GM12878 (cell line): ENCODE data around the gene ADAMTS6. TPM values are rescaled to one million over a fixed set of nuclear protein-coding genes. Genes with fewer than 3 reads are reported as not detected.

Experiments used
- ATAC-seq: fragments of 200-7000 bp; cut with Tn5 transposase; 3 replicates; pipeline ENCODE4 v1.9.1; 2020; ENCODE audit warnings: mild to moderate bottlenecking, moderate library complexity
- BruUV-seq: library from RNA; stranded (reverse); fragments of 400-500 nt; replicated peaks from 2 replicates; lab custom pipeline; 2021; lab: Mats Ljungman, UMichigan
- CTCF ChIA-PET: fragments of 300-600 bp; sonication (Branson Sonifier 250); formaldehyde crosslinking; extraction: SDS; loops from one replicate; lab custom pipeline; 2021; ENCODE audit warnings: inconsistent platforms; lab: Yijun Ruan, JAX
- POLR2A ChIA-PET: fragments of 350-600 bp; formaldehyde crosslinking; extraction: SDS; loops from one replicate; lab custom pipeline; 2021; ENCODE audit warnings: inconsistent platforms; lab: Charles Lee
- RAD21 ChIA-PET: fragments of 300-600 bp; sonication (Branson Sonifier 250); formaldehyde crosslinking; loops from one replicate; lab custom pipeline; 2023; ENCODE audit warnings: antibody characterized with exemption; ENCODE audit not compliant: unreplicated experiment; lab: Charles Lee
- SMC1A ChIA-PET: fragments of 300-600 bp; sonication (Branson Sonifier 250); formaldehyde crosslinking; loops from one replicate; lab custom pipeline; 2023; ENCODE audit not compliant: unreplicated experiment, uncharacterized antibody; lab: Charles Lee
- DNase-seq: peaks from one replicate; pipeline ENCODE4 v3.0.0-alpha.2; 2011; ENCODE audit warnings: low read depth, low spot score
- FAIRE-seq: peaks from 3 replicates; lab custom pipeline; 2011; peaks lifted over from hg19 to GRCh38; lab: Jason Lieb, UNC
- H2AFZ ChIP-seq: 2 replicates; pipeline ENCODE4 v1.6.0; 2011; ENCODE audit warnings: low read depth, low read length, control low read depth; ENCODE audit not compliant: control insufficient read depth
- H3K27ac ChIP-seq: 2 replicates; pipeline ENCODE4 v1.5.1; 2011; ENCODE audit warnings: control low read depth; ENCODE audit not compliant: control insufficient read depth, insufficient read depth
- H3K27me3 ChIP-seq, 2 experiments: replicated peaks in 1 of 2; 2 replicates each; pipeline versions ENCODE4 v1.6.0 to v1.6.1; 2011; ENCODE audit warnings: low read length in 1 of 2; ENCODE audit not compliant: control insufficient read depth in 2 of 2, insufficient read depth in 2 of 2
- H3K36me3 ChIP-seq, 2 experiments: 2 replicates each; pipeline ENCODE4 v1.5.1; 2011; ENCODE audit warnings: low read length in 1 of 2; ENCODE audit not compliant: control insufficient read depth in 2 of 2, insufficient read depth in 2 of 2
- H3K4me1 ChIP-seq: 2 replicates; pipeline ENCODE4 v1.6.1; 2011; ENCODE audit warnings: mild to moderate bottlenecking, low read length, moderate library complexity, mixed read lengths; ENCODE audit not compliant: control insufficient read depth, insufficient read depth
- H3K4me2 ChIP-seq: 2 replicates; pipeline ENCODE4 v1.6.0; 2011; ENCODE audit warnings: control low read depth; ENCODE audit not compliant: control insufficient read depth, insufficient read depth
- H3K4me3 ChIP-seq: fragments of 200-600 bp; sonication (generic); 2 replicates; pipeline ENCODE4 v1.5.1; 2016
- H3K79me2 ChIP-seq: 2 replicates; pipeline ENCODE4 v1.6.0; 2011; ENCODE audit warnings: low read length; ENCODE audit not compliant: control insufficient read depth, insufficient read depth
- H3K9ac ChIP-seq: 2 replicates; pipeline ENCODE4 v1.8.0; 2011; ENCODE audit warnings: low read length, control low read depth, mixed read lengths; ENCODE audit not compliant: control insufficient read depth, insufficient read depth
- H3K9me3 ChIP-seq: replicated peaks from 3 replicates; pipeline ENCODE4 v1.5.1; 2011; ENCODE audit warnings: mild to moderate bottlenecking, low read length; ENCODE audit not compliant: control insufficient read depth, insufficient read depth
- H4K20me1 ChIP-seq: 2 replicates; pipeline ENCODE4 v1.6.0; 2011; ENCODE audit not compliant: control insufficient read depth, insufficient read depth
- CHD2 ChIP-seq: IDR thresholded peaks from 2 replicates; pipeline ENCODE4 v1.6.1; 2011; ENCODE audit warnings: low read depth, low read length, improper control_type of control experiment, borderline replicate concordance
- CHD4 ChIP-seq: fragments of 200-600 bp; sonication (generic); IDR thresholded peaks from 2 replicates; pipeline ENCODE4 v1.6.1; 2016; ENCODE audit warnings: mild to moderate bottlenecking
- ETV6 ChIP-seq, 2 experiments: fragments of 450-650 bp in 1 of 2; IDR thresholded peaks in 1 of 2; conservative IDR thresholded peaks in 1 of 2; 2 replicates each; pipeline ENCODE4 v1.6.1; 2014; ENCODE audit warnings: antibody characterized with exemption in 1 of 2, borderline replicate concordance in 1 of 2, low read depth in 1 of 2, mild to moderate bottlenecking in 1 of 2, moderate library complexity in 1 of 2
- HCFC1 ChIP-seq: fragments of 150-350 bp; IDR thresholded peaks from 2 replicates; pipeline ENCODE4 v1.6.1; 2014; ENCODE audit warnings: low read length
- MTA3 ChIP-seq: IDR thresholded peaks from 2 replicates; pipeline ENCODE4 v1.6.1; 2012; ENCODE audit warnings: low read length, inconsistent platforms, borderline replicate concordance
- MYB ChIP-seq: fragments of 150-350 bp; IDR thresholded peaks from 2 replicates; pipeline ENCODE4 v1.6.1; 2014; ENCODE audit warnings: mild to moderate bottlenecking, low read depth, low read length, borderline replicate concordance
- NFIC ChIP-seq: IDR thresholded peaks from 2 replicates; pipeline ENCODE4 v1.6.1; 2012; ENCODE audit warnings: low read depth, mild to moderate bottlenecking, inconsistent platforms, low read length, moderate library complexity
- NFXL1 ChIP-seq: fragments of 450-650 bp; IDR thresholded peaks from 2 replicates; pipeline ENCODE4 v1.6.1; 2017; ENCODE audit warnings: antibody characterized with exemption, mild to moderate bottlenecking, borderline replicate concordance
- NR2C1 ChIP-seq: fragments of 450-650 bp; IDR thresholded peaks from 2 replicates; pipeline ENCODE4 v1.6.1; 2017; ENCODE audit warnings: antibody characterized with exemption, mild to moderate bottlenecking, moderate library complexity
- SPI1 ChIP-seq: IDR thresholded peaks from 2 replicates; pipeline ENCODE4 v1.6.1; 2011; ENCODE audit warnings: low read depth, mild to moderate bottlenecking, low read length, moderate library complexity, borderline replicate concordance; ENCODE audit not compliant: insufficient read depth
- ZNF384 ChIP-seq: IDR thresholded peaks from 2 replicates; pipeline ENCODE4 v1.6.1; 2012; ENCODE audit warnings: low read depth, mild to moderate bottlenecking, low read length, improper control_type of control experiment, borderline replicate concordance
- WGBS: methylation state at CpG from one replicate; pipeline ENCODE4 v1.1.6; 2016; ENCODE audit warnings: low lambda C conversion rate; ENCODE audit not compliant: insufficient replicate concordance, insufficient coverage; ENCODE audit errors: missing lambda C conversion rate; 5-methylcytosine and 5-hydroxymethylcytosine counted together
- in situ Hi-C: fragments of 300-500 bp; cut with MboI; formaldehyde crosslinking; loops from 9 replicates; pipeline ENCODE4 v1.14.3; 2018; ENCODE audit warnings: mixed read lengths
- intact Hi-C: fragments of 100-400 bp; cut with micrococcal nuclease; formaldehyde crosslinking; loops from one replicate; pipeline ENCODE4 v1.14.2; 2022; ENCODE audit not compliant: unreplicated experiment
- polyA plus RNA-seq, 11 experiments: library from polyadenylated mRNA; depleted of rRNA in 4 of 11; unstranded in 6 of 11; stranded (reverse) in 5 of 11; fragments of >200 nt; fragmentation: Nextera tagmentation in 4 of 11; fragmentation: Illumina TruSeq in 1 of 11; extraction: Ambion mirVana in 4 of 11; extraction: Trizol in 1 of 11; gene quantifications; 1 replicate in 1 of 11; 2 replicates in 10 of 11; pipeline versions ENCODE4 v1.2.1 to v1.2.3, GENCODE V29; 2011 to 2016; ENCODE audit warnings: inconsistent platforms in 2 of 11, missing spikeins in 2 of 11, low read depth in 1 of 11
- total RNA-seq, 4 experiments: library from RNA; depleted of rRNA in 3 of 4; stranded (reverse); fragments of >200 nt in 3 of 4; fragmentation: Illumina TruSeq in 1 of 4; extraction: Trizol in 1 of 4; gene quantifications; 2 replicates each; pipeline versions ENCODE4 v1.2.1 to v1.2.3, GENCODE V29; 2013 to 2021
- TF ChIP-seq, protein P1 (sequence below): fragments of 450-650 bp; IDR thresholded peaks from 2 replicates; pipeline ENCODE4 v1.6.1; 2014; ENCODE audit warnings: mild to moderate bottlenecking
- TF ChIP-seq, protein P2 (sequence below): fragments of 450-650 bp; IDR thresholded peaks from 2 replicates; pipeline ENCODE4 v1.6.1; 2018; ENCODE audit warnings: mild to moderate bottlenecking, low read depth, moderate library complexity; ENCODE audit not compliant: partially characterized antibody
- TF ChIP-seq, protein P3 (sequence below): fragments of 150-350 bp; IDR thresholded peaks from 2 replicates; pipeline ENCODE4 v1.6.1; 2014; ENCODE audit warnings: mild to moderate bottlenecking, low read depth, low read length

The ADAMTS6 gene
- total and polyA plus RNA-seq, 10 of the 15 experiments (the other 5 are each of a cell fraction or from before 2014, with no cell fraction given) = 1.1 to 12.3 (median 6.5) TPM

DNA sequence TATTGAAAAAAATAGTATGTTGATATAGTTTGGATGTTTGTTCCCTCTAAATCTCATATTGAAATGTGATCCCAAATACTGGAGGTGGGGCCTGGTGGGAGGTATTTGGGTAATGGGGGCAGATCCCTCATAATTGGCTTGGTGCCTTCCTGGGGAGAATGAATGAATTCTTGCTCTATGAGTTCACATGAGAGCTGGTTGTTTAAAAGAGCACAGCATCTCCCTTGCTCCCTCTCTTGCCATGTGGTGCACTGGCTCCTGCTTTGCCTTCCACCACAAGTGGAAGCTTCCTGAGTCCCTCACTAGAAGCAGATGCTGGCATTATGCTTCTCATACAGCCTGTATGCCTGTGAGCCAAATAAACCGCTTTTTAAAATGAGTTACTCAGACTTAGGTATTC, 154.8 kb downstream of the ADAMTS6 start:
- no peak for FAIRE-seq
- CTCF ChIA-PET = interaction anchor here (1.2 kb wide), 1 partner anchor 156 kb away, joined by 4 read pairs; no protein-coding TSS in a partner anchor
- Histone ChIP-seq H2AFZ (no peak overlapping the region), H3K4me2 (no peak overlapping the region), H4K20me1 (no peaks in the 10 kb centered on the region), H3K27ac (no peak overlapping the region), H3K9ac (no peak overlapping the region), H3K36me3 (no peaks in the 10 kb centered on the region), H3K4me3 (no peak overlapping the region), H3K4me1 (no peaks in the 10 kb centered on the region), H3K27me3 (no peaks in the 10 kb centered on the region), H3K79me2 (no peaks in the 10 kb centered on the region), H3K9me3 (no peaks in the 10 kb centered on the region)
- no TSS peak for BruUV-seq
- RAD21 ChIA-PET = no interaction called here
- in situ Hi-C loops (no loop called here), intact Hi-C loops (no loop called here)
- no peak for ATAC-seq
- TF ChIP-seq, protein P1, sequence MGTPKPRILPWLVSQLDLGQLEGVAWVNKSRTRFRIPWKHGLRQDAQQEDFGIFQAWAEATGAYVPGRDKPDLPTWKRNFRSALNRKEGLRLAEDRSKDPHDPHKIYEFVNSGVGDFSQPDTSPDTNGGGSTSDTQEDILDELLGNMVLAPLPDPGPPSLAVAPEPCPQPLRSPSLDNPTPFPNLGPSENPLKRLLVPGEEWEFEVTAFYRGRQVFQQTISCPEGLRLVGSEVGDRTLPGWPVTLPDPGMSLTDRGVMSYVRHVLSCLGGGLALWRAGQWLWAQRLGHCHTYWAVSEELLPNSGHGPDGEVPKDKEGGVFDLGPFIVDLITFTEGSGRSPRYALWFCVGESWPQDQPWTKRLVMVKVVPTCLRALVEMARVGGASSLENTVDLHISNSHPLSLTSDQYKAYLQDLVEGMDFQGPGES = no peak
- TF ChIP-seq HCFC1 (no peak), NFIC (no peak), CHD2 (no peak), SPI1 (no peak), NR2C1 (no peak), MTA3 (no peak), ETV6 (conservative IDR thresholded peaks at IDR 0.05 in 1 of 2, IDR thresholded peaks at IDR 0.05 in 1 of 2; ENCODE audit: borderline replicate concordance in 1 of 2, low read depth in 1 of 2) (no peak), MYB (no peak), CHD4 (no peak), ZNF384 (no peak), NFXL1 (no peak)
- TF ChIP-seq, protein P2, sequence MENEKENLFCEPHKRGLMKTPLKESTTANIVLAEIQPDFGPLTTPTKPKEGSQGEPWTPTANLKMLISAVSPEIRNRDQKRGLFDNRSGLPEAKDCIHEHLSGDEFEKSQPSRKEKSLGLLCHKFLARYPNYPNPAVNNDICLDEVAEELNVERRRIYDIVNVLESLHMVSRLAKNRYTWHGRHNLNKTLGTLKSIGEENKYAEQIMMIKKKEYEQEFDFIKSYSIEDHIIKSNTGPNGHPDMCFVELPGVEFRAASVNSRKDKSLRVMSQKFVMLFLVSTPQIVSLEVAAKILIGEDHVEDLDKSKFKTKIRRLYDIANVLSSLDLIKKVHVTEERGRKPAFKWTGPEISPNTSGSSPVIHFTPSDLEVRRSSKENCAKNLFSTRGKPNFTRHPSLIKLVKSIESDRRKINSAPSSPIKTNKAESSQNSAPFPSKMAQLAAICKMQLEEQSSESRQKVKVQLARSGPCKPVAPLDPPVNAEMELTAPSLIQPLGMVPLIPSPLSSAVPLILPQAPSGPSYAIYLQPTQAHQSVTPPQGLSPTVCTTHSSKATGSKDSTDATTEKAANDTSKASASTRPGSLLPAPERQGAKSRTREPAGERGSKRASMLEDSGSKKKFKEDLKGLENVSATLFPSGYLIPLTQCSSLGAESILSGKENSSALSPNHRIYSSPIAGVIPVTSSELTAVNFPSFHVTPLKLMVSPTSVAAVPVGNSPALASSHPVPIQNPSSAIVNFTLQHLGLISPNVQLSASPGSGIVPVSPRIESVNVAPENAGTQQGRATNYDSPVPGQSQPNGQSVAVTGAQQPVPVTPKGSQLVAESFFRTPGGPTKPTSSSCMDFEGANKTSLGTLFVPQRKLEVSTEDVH = no peak
- TF ChIP-seq, protein P3, sequence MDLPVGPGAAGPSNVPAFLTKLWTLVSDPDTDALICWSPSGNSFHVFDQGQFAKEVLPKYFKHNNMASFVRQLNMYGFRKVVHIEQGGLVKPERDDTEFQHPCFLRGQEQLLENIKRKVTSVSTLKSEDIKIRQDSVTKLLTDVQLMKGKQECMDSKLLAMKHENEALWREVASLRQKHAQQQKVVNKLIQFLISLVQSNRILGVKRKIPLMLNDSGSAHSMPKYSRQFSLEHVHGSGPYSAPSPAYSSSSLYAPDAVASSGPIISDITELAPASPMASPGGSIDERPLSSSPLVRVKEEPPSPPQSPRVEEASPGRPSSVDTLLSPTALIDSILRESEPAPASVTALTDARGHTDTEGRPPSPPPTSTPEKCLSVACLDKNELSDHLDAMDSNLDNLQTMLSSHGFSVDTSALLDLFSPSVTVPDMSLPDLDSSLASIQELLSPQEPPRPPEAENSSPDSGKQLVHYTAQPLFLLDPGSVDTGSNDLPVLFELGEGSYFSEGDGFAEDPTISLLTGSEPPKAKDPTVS = no peak
- no peak for DNase-seq
- SMC1A ChIA-PET = no interaction called here
- 5% methylated on average over 1 of the region's 1 CpG for WGBS
- POLR2A ChIA-PET = no interaction called here
